Gastroesophageal sphincter (tissue), 3 donors: ENCODE data around the gene MPRIP.

ENCODE experiments used
- CTCF ChIP-seq, 4 experiments: fragments of 200-600 bp in 2 of 4; fragments of 450-650 bp in 2 of 4; sonication (generic) in 1 of 4; IDR thresholded peaks; one replicate each; pipeline ENCODE4 v1.5.1; 2017 to 2019; ENCODE audit warnings: antibody characterized with exemption in 4 of 4, mild to moderate bottlenecking in 2 of 4, moderate library complexity in 2 of 4
- POLR2AphosphoS5 ChIP-seq: sonication (generic); formaldehyde crosslinking; IDR thresholded peaks from one replicate; pipeline ENCODE4 v1.6.1; 2017; ENCODE audit warnings: antibody characterized with exemption

- TF ChIP-seq CTCF (IDR thresholded peaks at IDR 0.05): no peak
- peak; percentile 47 for TF ChIP-seq POLR2AphosphoS5
Measured at GRCh38 chr17:17200831-17201230, 158.6 kb downstream of the MPRIP start.
